Activated naive CD4-positive, alpha-beta T cell treated with anti-CD3 and anti-CD28 coated beads, Interleukin-2, amount 50 U/mL, for 24 hours (primary cell): ENCODE results near the gene FNIP2.
"Not testable (repeated sequence)": the region's sequence is repeated elsewhere in the genome, so short reads cannot be mapped to it uniquely, and the experiment has no call there.

ENCODE experiments used
- H3K27ac Mint-ChIP-seq: one replicate; pipeline ENCODE4 v1.8.0; 2021; ENCODE audit warnings: mild to moderate bottlenecking, mixed read lengths
- H3K27me3 Mint-ChIP-seq: one replicate; pipeline ENCODE4 v1.8.0; 2021; ENCODE audit warnings: mixed read lengths
- H3K36me3 Mint-ChIP-seq: one replicate; pipeline ENCODE4 v1.8.0; 2021; ENCODE audit warnings: mixed read lengths
- H3K4me1 Mint-ChIP-seq: one replicate; pipeline ENCODE4 v1.8.0; 2021; ENCODE audit warnings: mixed read lengths
- H3K4me3 Mint-ChIP-seq: one replicate; pipeline ENCODE4 v1.8.0; 2021; ENCODE audit warnings: mild to moderate bottlenecking, mixed read lengths
- H3K9me3 Mint-ChIP-seq: one replicate; pipeline ENCODE4 v1.8.0; 2021; ENCODE audit warnings: mixed read lengths

Gene FNIP2

GRCh38 chr4:158941895-158942294 is 173.1 kb downstream of the FNIP2 start:
- no peaks in the 10 kb centered on the region for H3K27me3 Mint-ChIP-seq
- H3K9me3 Mint-ChIP-seq: no peaks in the 10 kb centered on the region
- H3K36me3 Mint-ChIP-seq: no peaks in the 10 kb centered on the region
- H3K27ac Mint-ChIP-seq: no peak overlapping the region
- no peak overlapping the region for H3K4me3 Mint-ChIP-seq
- H3K4me1 Mint-ChIP-seq: no peaks in the 10 kb centered on the region

- H3K27me3 Mint-ChIP-seq: peaks cover 6% of the 10 kb centered on the region
- no peak overlapping the region for H3K27ac Mint-ChIP-seq
- H3K36me3 Mint-ChIP-seq: no peaks in the 10 kb centered on the region
- no peaks in the 10 kb centered on the region for H3K9me3 Mint-ChIP-seq
- no peak overlapping the region for H3K4me3 Mint-ChIP-seq
- H3K4me1 Mint-ChIP-seq: no peaks in the 10 kb centered on the region
Observed at GRCh38 chr4:158945529-158946108, 176.8 kb downstream of the FNIP2 start.

- H3K27ac Mint-ChIP-seq: no peak overlapping the region
- H3K36me3 Mint-ChIP-seq: no peaks in the 10 kb centered on the region
- H3K9me3 Mint-ChIP-seq: peaks cover 6% of the 10 kb centered on the region
- peaks cover 7% of the 10 kb centered on the region for H3K27me3 Mint-ChIP-seq
- H3K4me1 Mint-ChIP-seq: no peaks in the 10 kb centered on the region
- no peak overlapping the region for H3K4me3 Mint-ChIP-seq
Observed at GRCh38 chr4:158946825-158947224, 178.0 kb downstream of the FNIP2 start.

GRCh38 chr4:158948071-158948470 is 179.2 kb downstream of the FNIP2 start:
- Mint-ChIP-seq H3K27me3 (peaks cover 8% of the 10 kb centered on the region), H3K4me3 (no peak overlapping the region), H3K36me3 (peaks cover 3% of the 10 kb centered on the region), H3K9me3 (peaks cover 17% of the 10 kb centered on the region), H3K27ac (no peak overlapping the region), H3K4me1 (no peaks in the 10 kb centered on the region)

DNA sequence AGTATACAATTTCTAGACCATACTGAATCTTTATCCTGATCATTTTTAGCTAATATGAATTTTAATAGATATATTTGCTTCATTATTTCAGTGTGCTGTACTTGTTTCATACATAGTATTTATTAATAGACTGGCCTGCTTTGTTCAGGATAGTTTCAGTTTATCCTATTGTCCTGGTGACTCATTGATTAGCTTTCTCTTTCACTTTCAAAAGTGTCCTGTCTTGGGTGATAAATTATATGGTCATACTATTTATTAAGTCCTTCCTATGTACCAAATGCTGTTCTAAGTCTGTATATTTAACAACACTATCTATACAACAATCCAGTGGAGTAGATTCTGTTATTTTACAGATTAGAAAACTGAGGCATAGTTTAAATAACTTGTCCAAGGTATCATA is 180.3 kb downstream of the FNIP2 start:
- Mint-ChIP-seq H3K27ac (no peak overlapping the region), H3K9me3 (peaks cover 17% of the 10 kb centered on the region), H3K4me1 (no peaks in the 10 kb centered on the region), H3K27me3 (peaks cover 8% of the 10 kb centered on the region), H3K4me3 (no peak overlapping the region), H3K36me3 (peaks cover 3% of the 10 kb centered on the region)

DNA sequence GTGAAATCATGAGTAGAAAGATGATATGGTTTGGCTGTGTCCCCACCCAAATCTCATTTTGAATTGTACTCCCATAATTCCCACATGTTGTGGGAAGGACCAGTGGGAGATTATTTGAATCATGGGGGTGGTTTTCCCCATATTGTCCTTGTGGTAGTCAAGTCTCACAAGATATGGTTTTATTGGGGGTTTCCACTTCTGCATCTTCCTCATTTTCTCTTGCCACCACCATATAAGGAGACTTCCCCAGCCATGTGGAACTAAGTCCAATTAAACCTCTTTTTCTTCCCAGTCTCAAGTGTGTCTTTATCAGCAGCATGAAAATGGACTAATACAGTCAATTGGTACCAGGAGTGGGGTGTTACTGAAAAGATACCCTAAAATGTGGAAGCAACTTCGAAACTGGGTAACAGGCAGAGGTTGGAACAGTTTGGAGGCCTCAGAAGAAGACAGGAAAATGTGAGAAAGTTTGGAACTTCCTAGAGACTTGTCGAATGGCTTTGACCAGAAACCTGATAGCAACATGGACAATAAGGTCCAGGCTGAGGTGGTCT is 183.5 kb downstream of the FNIP2 start:
- H3K27ac Mint-ChIP-seq, H3K4me3 Mint-ChIP-seq: not testable (repeated sequence)
- H3K9me3 Mint-ChIP-seq: peaks cover 17% of the 10 kb centered on the region

DNA sequence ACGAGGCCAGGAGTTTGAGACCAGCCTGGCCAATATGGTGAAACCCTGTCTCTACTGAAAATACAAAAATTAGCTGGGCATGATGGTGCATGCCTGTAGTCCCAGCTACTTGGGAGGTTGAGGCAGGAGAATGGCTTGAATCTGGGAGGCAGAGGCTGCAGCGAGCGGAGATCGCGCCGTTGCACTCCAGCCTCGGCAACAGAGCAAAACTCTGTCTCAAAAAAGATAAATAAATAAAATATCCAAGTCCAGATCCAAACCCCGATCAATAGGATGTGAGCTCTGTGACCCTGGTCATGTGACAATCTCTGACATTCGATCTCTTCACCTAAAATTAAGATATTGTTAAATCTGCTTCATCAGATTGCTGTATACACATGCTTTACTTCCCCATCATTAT is 187.5 kb downstream of the FNIP2 start:
- not testable (repeated sequence) for H3K36me3 Mint-ChIP-seq, H3K4me3 Mint-ChIP-seq, H3K4me1 Mint-ChIP-seq, H3K27me3 Mint-ChIP-seq
- peaks cover 13% of the 10 kb centered on the region for H3K9me3 Mint-ChIP-seq
- H3K27ac Mint-ChIP-seq: peak overlapping the region; percentile 33

More for the DNA sequence above, 183.5 kb downstream of the FNIP2 start:
- H3K4me1 Mint-ChIP-seq, H3K36me3 Mint-ChIP-seq, H3K27me3 Mint-ChIP-seq: not testable (repeated sequence)

- not testable (repeated sequence) for H3K27ac Mint-ChIP-seq, H3K4me1 Mint-ChIP-seq, H3K27me3 Mint-ChIP-seq, H3K9me3 Mint-ChIP-seq, H3K4me3 Mint-ChIP-seq, H3K36me3 Mint-ChIP-seq
Observed at GRCh38 chr4:158956918-158957317, 188.1 kb downstream of the FNIP2 start.
